Prostate gland (tissue), 2 donors: ENCODE measurements around the gene ZNF207. TPM values are rescaled to one million over a fixed set of nuclear protein-coding genes. Genes with fewer than 3 reads are reported as not detected.

Experiments used
- DNase-seq: peaks from one replicate; pipeline ENCODE4 v3.0.0-alpha.2; 2019; ENCODE audit warnings: low spot score
- H3K27ac ChIP-seq, 2 donors: fragments of 200-600 bp; sonication (generic); 2 replicates each; pipeline ENCODE4 v1.5.1; 2017 to 2019
- H3K27me3 ChIP-seq: fragments of 200-600 bp; sonication (generic); replicated peaks from 2 replicates; pipeline ENCODE4 v1.5.1; 2019; ENCODE audit not compliant: insufficient read depth
- H3K36me3 ChIP-seq, 2 donors: fragments of 200-600 bp; sonication (generic); 1 replicate in 1 of 2; 2 replicates in 1 of 2; pipeline versions ENCODE4 v1.5.1 to v1.8.1; 2017 to 2019
- H3K4me1 ChIP-seq: fragments of 200-600 bp; sonication (generic); replicated peaks from 2 replicates; pipeline ENCODE4 v1.5.1; 2019
- H3K4me3 ChIP-seq, 2 donors: fragments of 200-600 bp; sonication (generic); 2 replicates each; pipeline ENCODE4 v1.5.1; 2017 to 2019
- H3K9me3 ChIP-seq: fragments of 200-600 bp; sonication (generic); 2 replicates; pipeline ENCODE4 v1.5.1; 2017
- CTCF ChIP-seq, 4 experiments: fragments of 200-600 bp in 2 of 4; fragments of 450-650 bp in 2 of 4; sonication (generic) in 2 of 4; IDR thresholded peaks; 1 replicate in 3 of 4; 2 replicates in 1 of 4; pipeline ENCODE4 v1.5.1; 2016 to 2019; ENCODE audit warnings: antibody characterized with exemption in 4 of 4, mild to moderate bottlenecking in 2 of 4, moderate library complexity in 2 of 4
- POLR2A ChIP-seq: fragments of 450-650 bp; IDR thresholded peaks from one replicate; pipeline ENCODE4 v1.6.1; 2016; ENCODE audit warnings: antibody characterized with exemption, mild to moderate bottlenecking
- POLR2AphosphoS5 ChIP-seq: sonication (generic); formaldehyde crosslinking; IDR thresholded peaks from one replicate; pipeline ENCODE4 v1.6.1; 2017; ENCODE audit warnings: antibody characterized with exemption
- WGBS: methylation state at CpG from one replicate; pipeline ENCODE4 v1.1.5; 2018; 5-methylcytosine and 5-hydroxymethylcytosine counted together
- intact Hi-C: fragments of 100-400 bp; cut with DNase I; formaldehyde crosslinking; loops from one replicate; pipeline ENCODE4 v1.14.2; 2022
- total RNA-seq, 2 donors: library from RNA; depleted of rRNA; stranded (reverse); fragments of >200 nt; gene quantifications; one replicate each; pipeline ENCODE4 v1.1.0, GENCODE V29; 2016

The ZNF207 gene
- total RNA-seq, 2 donors from 2014 or later, result 91.3 to 168 TPM

- DNase-seq, result no peak
- H3K27ac ChIP-seq, result no peak overlapping the region
- no peaks in the 10 kb centered on the region for H3K9me3 ChIP-seq
- intact Hi-C loops, result no loop called here
- H3K27me3 ChIP-seq, result no peaks in the 10 kb centered on the region
- no peaks in the 10 kb centered on the region for H3K4me1 ChIP-seq
- WGBS, result 94% methylated on average over 10 of the region's 10 CpGs
- no peak overlapping the region for H3K4me3 ChIP-seq
- no peaks in the 10 kb centered on the region for H3K36me3 ChIP-seq
- TF ChIP-seq POLR2AphosphoS5 (no peak), POLR2A (no peak), CTCF (IDR thresholded peaks at IDR 0.05) (no peak)
Measured at GRCh38 chr17:32323046-32323445, 26.9 kb upstream of the ZNF207 start.

GRCh38 chr17:32323811-32324491, 26.0 kb upstream of the ZNF207 start:
- TF ChIP-seq POLR2AphosphoS5, result peak; percentile 52
- peak in 1 of 4 experiments; percentile 1 for TF ChIP-seq CTCF (IDR thresholded peaks at IDR 0.05)
- peak; percentile 24 for TF ChIP-seq POLR2A
- intact Hi-C loops, result no loop called here
- Histone ChIP-seq H3K4me3 (peak overlapping the region; percentile 5 to 8), H3K36me3 (no peaks in the 10 kb centered on the region), H3K9me3 (no peaks in the 10 kb centered on the region), H3K4me1 (no peaks in the 10 kb centered on the region), H3K27ac (peak overlapping the region; percentile 17 to 75), H3K27me3 (no peaks in the 10 kb centered on the region)
- WGBS, result 15% methylated on average over 11 of the region's 11 CpGs
- DNase-seq, result peak; percentile 65

- no peak overlapping the region for H3K4me3 ChIP-seq
- H3K4me1 ChIP-seq, result no peaks in the 10 kb centered on the region
- intact Hi-C loops, result no loop called here
- WGBS, result 100% methylated on average over 1 of the region's 1 CpG
- no peaks in the 10 kb centered on the region for H3K27me3 ChIP-seq
- H3K27ac ChIP-seq, result no peak overlapping the region
- TF ChIP-seq POLR2AphosphoS5, result no peak
- TF ChIP-seq CTCF (IDR thresholded peaks at IDR 0.05), result no peak
- TF ChIP-seq POLR2A, result no peak
- H3K9me3 ChIP-seq, result no peaks in the 10 kb centered on the region
- no peak for DNase-seq
- no peaks in the 10 kb centered on the region for H3K36me3 ChIP-seq
Measured at GRCh38 chr17:32327911-32328310, 22.0 kb upstream of the ZNF207 start.

GRCh38 chr17:32330147-32330546, 19.8 kb upstream of the ZNF207 start:
- H3K4me1 ChIP-seq, result no peaks in the 10 kb centered on the region
- no peak overlapping the region for H3K4me3 ChIP-seq
- H3K27me3 ChIP-seq, result no peaks in the 10 kb centered on the region
- TF ChIP-seq POLR2AphosphoS5, result no peak
- no peak for TF ChIP-seq POLR2A
- no peak for TF ChIP-seq CTCF (IDR thresholded peaks at IDR 0.05)
- no peaks in the 10 kb centered on the region for H3K9me3 ChIP-seq
- H3K36me3 ChIP-seq, result no peaks in the 10 kb centered on the region
- intact Hi-C loops, result no loop called here
- H3K27ac ChIP-seq, result no peak overlapping the region
- no peak for DNase-seq
- 61% methylated on average over 3 of the region's 3 CpGs for WGBS
